Type B pancreatic cell (in vitro differentiated cells): ENCODE data around the gene MICAL3. TPM values are rescaled to one million over a fixed set of nuclear protein-coding genes. Genes with fewer than 3 reads are reported as not detected.

Source experiments
- DNase-seq: peaks from one replicate; pipeline ENCODE4 v3.0.0; 2021; ENCODE audit warnings: mixed read lengths; ENCODE audit not compliant: unreplicated experiment; ENCODE audit errors: extremely low spot score
- H3K27ac Mint-ChIP-seq: 2 replicates; pipeline ENCODE4 v1.8.0; 2021; ENCODE audit warnings: mild to moderate bottlenecking, mixed read lengths
- H3K27me3 Mint-ChIP-seq: 2 replicates; pipeline ENCODE4 v1.8.0; 2021; ENCODE audit warnings: mixed read lengths
- H3K36me3 Mint-ChIP-seq: 2 replicates; pipeline ENCODE4 v1.8.0; 2021; ENCODE audit warnings: mixed read lengths
- H3K4me1 Mint-ChIP-seq: one replicate; pipeline ENCODE4 v1.8.0; 2021; ENCODE audit warnings: mixed read lengths; ENCODE audit not compliant: unreplicated experiment
- H3K4me3 Mint-ChIP-seq: 2 replicates; pipeline ENCODE4 v1.8.0; 2021; ENCODE audit warnings: mild to moderate bottlenecking, mixed read lengths
- H3K9me3 Mint-ChIP-seq: 2 replicates; pipeline ENCODE4 v1.8.0; 2021; ENCODE audit warnings: mixed read lengths
- total RNA-seq: library from RNA; stranded (reverse); gene quantifications from 2 replicates; pipeline ENCODE4 v1.2.1, GENCODE V29; 2021; ENCODE audit warnings: low replicate concordance
- TF ChIP-seq, protein P1 (sequence below): fragments of 200-600 bp; sonication (generic); conservative IDR thresholded peaks from 2 replicates; pipeline ENCODE4 v1.5.0; 2021; ENCODE audit warnings: antibody characterized with exemption, mild to moderate bottlenecking

MICAL3 gene
- total RNA-seq, 1 donor from 2014 or later, result 56.4 TPM

DNA sequence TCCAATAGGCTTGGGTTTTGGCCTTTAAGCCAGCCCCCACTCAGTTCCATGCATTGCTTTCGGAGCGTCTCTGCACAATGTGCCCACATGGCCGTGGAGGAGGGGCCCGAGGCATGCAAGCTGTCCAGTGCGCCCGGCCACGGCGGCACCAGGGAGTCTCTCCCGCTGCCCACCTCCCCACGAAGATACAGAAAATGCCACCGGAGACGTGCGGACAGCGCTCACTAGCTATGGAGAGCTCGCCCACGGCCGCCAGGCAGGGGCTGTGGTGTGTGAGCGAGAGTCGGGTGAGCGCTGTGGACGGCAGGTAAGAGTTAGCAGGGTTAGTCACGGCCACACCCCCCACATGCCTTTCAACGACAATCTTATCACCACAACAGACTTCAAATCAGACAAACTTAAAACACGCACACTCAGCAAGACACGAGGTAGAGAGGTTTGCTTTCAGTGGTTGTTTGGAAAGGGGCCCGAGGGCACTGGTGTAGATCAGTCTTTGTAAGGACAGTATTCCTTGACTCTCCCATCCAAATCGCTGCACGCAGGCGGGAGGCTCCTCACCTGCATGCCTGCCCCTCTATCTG lies 231.4 kb downstream of the MICAL3 start:
- Mint-ChIP-seq H3K4me1 (peaks cover 18% of the 10 kb centered on the region), H3K4me3 (no peak overlapping the region), H3K27ac (no peak overlapping the region), H3K36me3 (peaks cover 4% of the 10 kb centered on the region), H3K9me3 (no peaks in the 10 kb centered on the region), H3K27me3 (no peaks in the 10 kb centered on the region)
- TF ChIP-seq, protein P1, sequence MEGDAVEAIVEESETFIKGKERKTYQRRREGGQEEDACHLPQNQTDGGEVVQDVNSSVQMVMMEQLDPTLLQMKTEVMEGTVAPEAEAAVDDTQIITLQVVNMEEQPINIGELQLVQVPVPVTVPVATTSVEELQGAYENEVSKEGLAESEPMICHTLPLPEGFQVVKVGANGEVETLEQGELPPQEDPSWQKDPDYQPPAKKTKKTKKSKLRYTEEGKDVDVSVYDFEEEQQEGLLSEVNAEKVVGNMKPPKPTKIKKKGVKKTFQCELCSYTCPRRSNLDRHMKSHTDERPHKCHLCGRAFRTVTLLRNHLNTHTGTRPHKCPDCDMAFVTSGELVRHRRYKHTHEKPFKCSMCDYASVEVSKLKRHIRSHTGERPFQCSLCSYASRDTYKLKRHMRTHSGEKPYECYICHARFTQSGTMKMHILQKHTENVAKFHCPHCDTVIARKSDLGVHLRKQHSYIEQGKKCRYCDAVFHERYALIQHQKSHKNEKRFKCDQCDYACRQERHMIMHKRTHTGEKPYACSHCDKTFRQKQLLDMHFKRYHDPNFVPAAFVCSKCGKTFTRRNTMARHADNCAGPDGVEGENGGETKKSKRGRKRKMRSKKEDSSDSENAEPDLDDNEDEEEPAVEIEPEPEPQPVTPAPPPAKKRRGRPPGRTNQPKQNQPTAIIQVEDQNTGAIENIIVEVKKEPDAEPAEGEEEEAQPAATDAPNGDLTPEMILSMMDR, result no peak
- no peak for DNase-seq

GRCh38 chr22:17792299-17792698 lies 232.1 kb downstream of the MICAL3 start:
- no peak overlapping the region for H3K27ac Mint-ChIP-seq
- H3K27me3 Mint-ChIP-seq, result no peaks in the 10 kb centered on the region
- no peak for DNase-seq
- H3K4me1 Mint-ChIP-seq, result peaks cover 20% of the 10 kb centered on the region
- peaks cover 4% of the 10 kb centered on the region for H3K36me3 Mint-ChIP-seq
- TF ChIP-seq, protein P1, result no peak
- H3K9me3 Mint-ChIP-seq, result no peaks in the 10 kb centered on the region
- H3K4me3 Mint-ChIP-seq, result no peak overlapping the region

- Mint-ChIP-seq H3K4me1 (peaks cover 29% of the 10 kb centered on the region), H3K36me3 (peaks cover 4% of the 10 kb centered on the region), H3K27ac (no peak overlapping the region), H3K4me3 (no peak overlapping the region), H3K27me3 (no peaks in the 10 kb centered on the region), H3K9me3 (no peaks in the 10 kb centered on the region)
- DNase-seq, result no peak
- TF ChIP-seq, protein P1, result no peak
These were observed 233.2 kb downstream of the MICAL3 start for GRCh38 chr22:17791196-17791595.

DNA sequence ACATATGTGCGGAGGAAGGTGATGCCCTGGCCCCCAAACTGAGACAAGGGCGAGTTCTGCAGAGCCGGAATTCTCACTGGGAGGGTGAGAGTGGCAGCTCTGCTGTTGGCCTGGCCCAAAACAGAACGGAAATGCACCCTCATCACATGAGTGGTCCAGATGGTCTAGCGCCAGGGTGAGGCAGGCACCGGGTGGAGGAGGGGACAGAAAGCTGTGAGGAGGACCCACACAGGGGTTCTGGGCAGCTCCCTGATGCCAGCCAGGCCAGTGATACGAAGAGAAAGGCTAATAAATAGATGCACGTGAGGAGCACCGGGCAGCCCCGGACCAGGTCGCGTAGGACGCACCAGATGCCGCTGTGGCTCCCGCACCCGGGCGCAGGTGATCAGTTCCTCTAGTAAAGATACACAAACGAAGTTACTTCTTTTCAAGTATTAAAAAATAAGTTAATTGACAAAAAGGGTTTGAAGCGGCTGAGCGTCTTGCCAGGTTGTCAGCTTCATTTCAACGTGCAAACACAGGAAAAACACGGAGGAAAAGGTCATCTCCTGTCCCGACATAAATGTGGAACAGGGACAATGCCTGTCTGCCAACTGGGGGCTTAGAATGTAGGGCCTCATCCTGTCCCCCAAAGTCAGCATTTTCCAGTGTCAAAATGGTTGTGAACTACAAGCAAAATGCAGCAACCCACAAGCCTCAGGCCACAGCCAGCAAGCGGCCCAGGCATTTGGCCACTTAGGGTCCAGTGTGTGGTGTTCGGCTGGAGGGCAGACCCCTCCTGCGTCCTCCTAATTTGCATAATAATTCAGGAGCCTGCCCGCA lies 234.8 kb downstream of the MICAL3 start:
- H3K27ac Mint-ChIP-seq, result no peak overlapping the region
- peaks cover 4% of the 10 kb centered on the region for H3K36me3 Mint-ChIP-seq
- peaks cover 29% of the 10 kb centered on the region for H3K4me1 Mint-ChIP-seq
- no peaks in the 10 kb centered on the region for H3K27me3 Mint-ChIP-seq
- TF ChIP-seq, protein P1, result no peak
- no peak for DNase-seq
- no peaks in the 10 kb centered on the region for H3K9me3 Mint-ChIP-seq
- no peak overlapping the region for H3K4me3 Mint-ChIP-seq

DNA sequence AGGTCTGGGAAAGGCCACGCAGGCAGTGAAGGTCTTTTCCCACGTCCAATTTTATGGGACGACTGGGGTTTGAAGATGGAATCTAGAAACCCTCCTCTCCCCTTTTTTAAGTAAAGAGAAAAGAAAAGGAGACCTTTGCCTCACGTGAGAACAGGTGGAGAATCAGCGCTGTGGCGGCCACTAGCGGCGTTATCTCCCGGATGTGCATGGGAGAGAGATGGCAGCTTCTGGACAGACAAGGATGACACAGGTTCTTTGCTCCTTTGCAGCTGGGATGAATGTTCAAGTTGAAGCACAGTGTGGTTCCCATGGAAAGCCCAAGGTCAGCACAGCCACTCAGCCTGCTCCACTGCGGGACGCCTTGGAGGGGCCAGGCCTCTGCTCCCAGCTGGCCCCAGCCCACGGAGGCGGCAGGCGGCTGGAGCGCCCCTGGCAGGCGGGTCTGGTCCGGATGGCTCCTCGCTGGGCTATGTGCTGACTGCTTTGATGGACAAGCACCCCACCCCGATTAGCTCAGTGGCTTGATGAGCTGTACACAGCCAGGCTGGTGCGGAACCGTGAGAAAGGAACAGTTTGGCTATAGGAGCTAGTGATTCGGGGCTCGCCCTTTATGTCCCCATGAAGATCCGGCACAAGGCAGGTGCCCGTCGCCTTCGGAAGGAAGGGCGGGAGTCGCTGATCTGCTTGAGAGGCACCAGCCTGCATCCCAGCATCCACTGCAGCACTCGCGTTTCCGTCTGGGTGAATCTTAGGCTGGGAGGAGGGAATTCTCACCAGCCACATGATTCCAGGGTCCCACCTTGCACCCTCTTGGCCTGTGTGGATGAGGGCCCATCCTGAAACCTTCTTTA lies 235.6 kb downstream of the MICAL3 start:
- H3K4me1 Mint-ChIP-seq, result peaks cover 31% of the 10 kb centered on the region
- H3K27ac Mint-ChIP-seq, result no peak overlapping the region
- no peaks in the 10 kb centered on the region for H3K27me3 Mint-ChIP-seq
- H3K36me3 Mint-ChIP-seq, result peaks cover 4% of the 10 kb centered on the region
- TF ChIP-seq, protein P1, result no peak
- no peak overlapping the region for H3K4me3 Mint-ChIP-seq
- no peak for DNase-seq
- H3K9me3 Mint-ChIP-seq, result no peaks in the 10 kb centered on the region
